ENCODE results near the gene MMP24OS. TPM values are rescaled to one million over a fixed set of nuclear protein-coding genes. Genes with fewer than 3 reads are reported as not detected.

Gene MMP24OS
- total and polyA plus RNA-seq, 2 donors (not counting 1 experiment from before 2014, with no cell fraction given): 30.1 to 44.1 TPM

- peaks cover 3% of the 10 kb centered on the region for H3K27me3 ChIP-seq (ENCODE audit: control insufficient read depth, insufficient read depth, low read length)
- no peak overlapping the region for H3K4me2 ChIP-seq (ENCODE audit: extremely low read depth, insufficient read depth, low read length)
- no peaks in the 10 kb centered on the region for H3K79me2 ChIP-seq (ENCODE audit: control insufficient read depth, insufficient read depth, low read length)
- H3K9me3 ChIP-seq (ENCODE audit: control insufficient read depth, insufficient read depth, low read depth, low read length): no peaks in the 10 kb centered on the region
- TF ChIP-seq, protein P1, sequence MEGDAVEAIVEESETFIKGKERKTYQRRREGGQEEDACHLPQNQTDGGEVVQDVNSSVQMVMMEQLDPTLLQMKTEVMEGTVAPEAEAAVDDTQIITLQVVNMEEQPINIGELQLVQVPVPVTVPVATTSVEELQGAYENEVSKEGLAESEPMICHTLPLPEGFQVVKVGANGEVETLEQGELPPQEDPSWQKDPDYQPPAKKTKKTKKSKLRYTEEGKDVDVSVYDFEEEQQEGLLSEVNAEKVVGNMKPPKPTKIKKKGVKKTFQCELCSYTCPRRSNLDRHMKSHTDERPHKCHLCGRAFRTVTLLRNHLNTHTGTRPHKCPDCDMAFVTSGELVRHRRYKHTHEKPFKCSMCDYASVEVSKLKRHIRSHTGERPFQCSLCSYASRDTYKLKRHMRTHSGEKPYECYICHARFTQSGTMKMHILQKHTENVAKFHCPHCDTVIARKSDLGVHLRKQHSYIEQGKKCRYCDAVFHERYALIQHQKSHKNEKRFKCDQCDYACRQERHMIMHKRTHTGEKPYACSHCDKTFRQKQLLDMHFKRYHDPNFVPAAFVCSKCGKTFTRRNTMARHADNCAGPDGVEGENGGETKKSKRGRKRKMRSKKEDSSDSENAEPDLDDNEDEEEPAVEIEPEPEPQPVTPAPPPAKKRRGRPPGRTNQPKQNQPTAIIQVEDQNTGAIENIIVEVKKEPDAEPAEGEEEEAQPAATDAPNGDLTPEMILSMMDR (conservative IDR thresholded peaks at IDR 0.05 in 1 of 2, IDR thresholded peaks at IDR 0.05 in 1 of 2; ENCODE audit: low read depth in 1 of 2, low read length in 2 of 2): no peak
- no peak for TF ChIP-seq EZH2 (IDR thresholded peaks at IDR 0.05; ENCODE audit: low read length, missing control alignments)
- H2AFZ ChIP-seq (ENCODE audit: low read length): no peak overlapping the region
- H3K4me3 ChIP-seq (replicated peaks in 1 of 4; ENCODE audit: control extremely low read depth in 1 of 4, insufficient read depth in 1 of 4, low read depth in 3 of 4, low read length in 4 of 4): no peak overlapping the region
- H3K4me1 ChIP-seq (ENCODE audit: control insufficient read depth, extremely low read depth, insufficient read depth, low read length): peaks cover 4% of the 10 kb centered on the region
- no peaks in the 10 kb centered on the region for H4K20me1 ChIP-seq (ENCODE audit: control insufficient read depth, extremely low read depth, insufficient read depth, low read length)
- H3K36me3 ChIP-seq (ENCODE audit: control insufficient read depth, insufficient read depth, low read length): no peaks in the 10 kb centered on the region
- DNase-seq (ENCODE audit: low read depth in 2 of 2): no peak
- H3K9ac ChIP-seq (ENCODE audit: insufficient read depth, low read length): no peak overlapping the region
- H3K27ac ChIP-seq (ENCODE audit: insufficient read depth, low read length): no peak overlapping the region
Measured at GRCh38 chr20:35297740-35298139, 19.8 kb upstream of the MMP24OS start.

- Histone ChIP-seq H3K4me3 (replicated peaks in 1 of 4; ENCODE audit: control extremely low read depth in 1 of 4, insufficient read depth in 1 of 4, low read depth in 3 of 4, low read length in 4 of 4) (no peak overlapping the region), H3K9ac (ENCODE audit: insufficient read depth, low read length) (no peak overlapping the region), H3K4me1 (ENCODE audit: control insufficient read depth, extremely low read depth, insufficient read depth, low read length) (peaks cover 3% of the 10 kb centered on the region), H3K4me2 (ENCODE audit: extremely low read depth, insufficient read depth, low read length) (no peak overlapping the region), H3K36me3 (ENCODE audit: control insufficient read depth, insufficient read depth, low read length) (no peaks in the 10 kb centered on the region), H3K9me3 (ENCODE audit: control insufficient read depth, insufficient read depth, low read depth, low read length) (no peaks in the 10 kb centered on the region), H2AFZ (ENCODE audit: low read length) (no peak overlapping the region), H3K27ac (ENCODE audit: insufficient read depth, low read length) (no peak overlapping the region), H4K20me1 (ENCODE audit: control insufficient read depth, extremely low read depth, insufficient read depth, low read length) (no peaks in the 10 kb centered on the region), H3K27me3 (ENCODE audit: control insufficient read depth, insufficient read depth, low read length) (peaks cover 3% of the 10 kb centered on the region), H3K79me2 (ENCODE audit: control insufficient read depth, insufficient read depth, low read length) (no peaks in the 10 kb centered on the region)
- no peak for DNase-seq (ENCODE audit: low read depth in 2 of 2)
- TF ChIP-seq, protein P1 (conservative IDR thresholded peaks at IDR 0.05 in 1 of 2, IDR thresholded peaks at IDR 0.05 in 1 of 2; ENCODE audit: low read depth in 1 of 2, low read length in 2 of 2): peak in 1 of 2 donors; percentile 5
- no peak for TF ChIP-seq EZH2 (IDR thresholded peaks at IDR 0.05; ENCODE audit: low read length, missing control alignments)
Measured at GRCh38 chr20:35297155-35297554, 19.2 kb upstream of the MMP24OS start.

DNA sequence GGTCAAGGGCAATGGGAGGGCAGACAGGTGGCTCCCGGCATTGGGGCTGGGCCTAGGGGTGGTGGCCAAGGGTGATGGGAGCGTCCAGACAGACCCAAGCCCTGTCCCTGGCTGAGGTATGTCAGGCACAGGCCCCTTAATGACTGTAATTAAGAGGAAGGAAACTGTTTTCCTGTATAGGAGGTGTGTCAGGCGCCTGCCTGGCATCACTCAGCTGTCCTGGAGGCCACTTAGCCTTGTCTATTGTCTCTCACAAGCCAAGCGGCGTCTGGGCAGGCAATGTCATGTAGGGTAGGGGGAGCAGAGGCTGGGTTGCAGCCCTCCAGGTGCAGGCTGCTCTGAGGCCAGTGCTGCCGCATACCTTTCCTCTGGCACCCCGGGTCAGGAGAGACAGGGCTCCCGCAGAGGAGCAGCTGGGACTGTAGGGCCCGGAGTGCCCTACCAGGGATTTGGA, 18.2 kb upstream of the MMP24OS start:
- DNase-seq (ENCODE audit: low read depth in 2 of 2): no peak
- H3K27me3 ChIP-seq (ENCODE audit: control insufficient read depth, insufficient read depth, low read length): peaks cover 3% of the 10 kb centered on the region
- H3K36me3 ChIP-seq (ENCODE audit: control insufficient read depth, insufficient read depth, low read length): no peaks in the 10 kb centered on the region
- TF ChIP-seq EZH2 (IDR thresholded peaks at IDR 0.05; ENCODE audit: low read length, missing control alignments): no peak
- TF ChIP-seq, protein P1 (conservative IDR thresholded peaks at IDR 0.05 in 1 of 2, IDR thresholded peaks at IDR 0.05 in 1 of 2; ENCODE audit: low read depth in 1 of 2, low read length in 2 of 2): no peak
- no peak overlapping the region for H3K27ac ChIP-seq (ENCODE audit: insufficient read depth, low read length)
- H3K9me3 ChIP-seq (ENCODE audit: control insufficient read depth, insufficient read depth, low read depth, low read length): no peaks in the 10 kb centered on the region
- no peak overlapping the region for H3K9ac ChIP-seq (ENCODE audit: insufficient read depth, low read length)
- no peaks in the 10 kb centered on the region for H3K4me1 ChIP-seq (ENCODE audit: control insufficient read depth, extremely low read depth, insufficient read depth, low read length)
- no peak overlapping the region for H3K4me2 ChIP-seq (ENCODE audit: extremely low read depth, insufficient read depth, low read length)
- no peaks in the 10 kb centered on the region for H4K20me1 ChIP-seq (ENCODE audit: control insufficient read depth, extremely low read depth, insufficient read depth, low read length)
- no peak overlapping the region for H3K4me3 ChIP-seq (replicated peaks in 1 of 4; ENCODE audit: control extremely low read depth in 1 of 4, insufficient read depth in 1 of 4, low read depth in 3 of 4, low read length in 4 of 4)
- no peak overlapping the region for H2AFZ ChIP-seq (ENCODE audit: low read length)
- H3K79me2 ChIP-seq (ENCODE audit: control insufficient read depth, insufficient read depth, low read length): no peaks in the 10 kb centered on the region
